HepG2 (cell line): ENCODE results near the gene ARL4D. TPM values are rescaled to one million over a fixed set of nuclear protein-coding genes. Genes with fewer than 3 reads are reported as not detected.

Source experiments
- BORCS8-MEF2B ChIP-seq: sonication (generic); formaldehyde crosslinking; IDR thresholded peaks from 2 replicates; pipeline ENCODE4 v1.8.0; 2022; ENCODE audit warnings: mild to moderate bottlenecking, missing genetic modification reagents
- FOSL2 ChIP-seq: sonication (generic); formaldehyde crosslinking; IDR thresholded peaks from 2 replicates; pipeline ENCODE4 v1.4.0; 2020; ENCODE audit warnings: missing genetic modification reagents
- HOXA9 ChIP-seq: sonication (generic); formaldehyde crosslinking; IDR thresholded peaks from 2 replicates; pipeline ENCODE4 v1.8.1; 2022; ENCODE audit warnings: missing genetic modification reagents, mild to moderate bottlenecking, moderate library complexity, borderline replicate concordance
- JUN ChIP-seq: sonication (generic); formaldehyde crosslinking; IDR thresholded peaks from 2 replicates; pipeline ENCODE4 v1.4.0; 2020; ENCODE audit warnings: mild to moderate bottlenecking, missing genetic modification reagents
- JUND ChIP-seq: sonication (generic); formaldehyde crosslinking; IDR thresholded peaks from 2 replicates; pipeline ENCODE4 v1.8.0; 2022; ENCODE audit warnings: mild to moderate bottlenecking, missing genetic modification reagents
- MXD4 ChIP-seq: IDR thresholded peaks from 2 replicates; pipeline ENCODE4 v1.6.1; 2016; ENCODE audit warnings: mild to moderate bottlenecking, missing biosample characterization, missing genetic modification reagents
- PHF8 ChIP-seq: sonication (generic); formaldehyde crosslinking; IDR thresholded peaks from 2 replicates; pipeline ENCODE4 v1.5.0; 2020; ENCODE audit warnings: missing genetic modification reagents
- RCOR2 ChIP-seq: IDR thresholded peaks from 2 replicates; pipeline ENCODE4 v1.6.1; 2016; ENCODE audit warnings: missing biosample characterization, missing genetic modification reagents
- SALL1 ChIP-seq: sonication (generic); formaldehyde crosslinking; IDR thresholded peaks from 2 replicates; pipeline ENCODE4 v1.8.0; 2022; ENCODE audit warnings: mild to moderate bottlenecking, missing genetic modification reagents
- STAG1 ChIP-seq: sonication (generic); formaldehyde crosslinking; IDR thresholded peaks from 2 replicates; pipeline ENCODE4 v1.4.0; 2020; ENCODE audit warnings: missing genetic modification reagents
- ZBTB38 ChIP-seq: sonication (generic); formaldehyde crosslinking; IDR thresholded peaks from 2 replicates; pipeline ENCODE4 v1.5.1; 2020; ENCODE audit warnings: mild to moderate bottlenecking, missing genetic modification reagents
- ZKSCAN5 ChIP-seq: sonication (generic); formaldehyde crosslinking; IDR thresholded peaks from 2 replicates; pipeline ENCODE4 v1.5.1; 2020; ENCODE audit warnings: mild to moderate bottlenecking, missing genetic modification reagents
- ZNF12 ChIP-seq: sonication (generic); formaldehyde crosslinking; IDR thresholded peaks from 2 replicates; pipeline ENCODE4 v1.5.0; 2020; ENCODE audit warnings: missing genetic modification reagents
- ZNF121 ChIP-seq: sonication (generic); formaldehyde crosslinking; IDR thresholded peaks from 2 replicates; pipeline ENCODE4 v1.5.0; 2020; ENCODE audit warnings: mild to moderate bottlenecking, missing genetic modification reagents
- ZNF501 ChIP-seq: sonication (generic); formaldehyde crosslinking; IDR thresholded peaks from 2 replicates; pipeline ENCODE4 v1.5.1; 2020; ENCODE audit warnings: mild to moderate bottlenecking, moderate library complexity, missing genetic modification reagents
- ZNF619 ChIP-seq: sonication (generic); formaldehyde crosslinking; IDR thresholded peaks from 2 replicates; pipeline ENCODE4 v1.4.0; 2020; ENCODE audit warnings: mild to moderate bottlenecking, missing genetic modification reagents
- ZNF713 ChIP-seq: sonication (generic); formaldehyde crosslinking; IDR thresholded peaks from 2 replicates; pipeline ENCODE4 v1.4.0; 2020; ENCODE audit warnings: mild to moderate bottlenecking, missing genetic modification reagents
- ZNF891 ChIP-seq: sonication (generic); formaldehyde crosslinking; IDR thresholded peaks from 2 replicates; pipeline ENCODE4 v1.5.0; 2020; ENCODE audit warnings: mild to moderate bottlenecking, missing genetic modification reagents
- polyA plus RNA-seq, 8 experiments: library from polyadenylated mRNA; depleted of rRNA in 3 of 8; stranded (reverse) in 7 of 8; unstranded in 1 of 8; fragments of >200 nt; fragmentation: Illumina TruSeq in 4 of 8; extraction: Trizol in 4 of 8; gene quantifications; 2 replicates each; pipeline versions ENCODE4 v1.2.1 to v1.2.3, GENCODE V29; 2011 to 2016; ENCODE audit warnings: low read depth in 4 of 8, missing spikeins in 1 of 8, mixed read lengths in 1 of 8; ENCODE audit not compliant: insufficient read depth in 1 of 8
- total RNA-seq, 5 experiments: library from RNA; depleted of rRNA; stranded (reverse); fragments of >200 nt; fragmentation: Illumina TruSeq; extraction: Trizol; gene quantifications; 2 replicates each; pipeline ENCODE4 v1.2.3, GENCODE V29; 2016; ENCODE audit warnings: low read depth in 1 of 5
- TF ChIP-seq, protein P1 (sequence below): IDR thresholded peaks from 2 replicates; pipeline ENCODE4 v1.6.1; 2012; ENCODE audit warnings: inconsistent platforms
- TF ChIP-seq, protein P2 (sequence below): IDR thresholded peaks from 2 replicates; pipeline ENCODE4 v1.6.1; 2012; ENCODE audit warnings: low read length, improper control_type of control experiment
- TF ChIP-seq, protein P3 (sequence below): IDR thresholded peaks from 2 replicates; pipeline ENCODE4 v1.6.1; 2016; ENCODE audit warnings: low read depth, control low read depth
- TF ChIP-seq, protein P4 (sequence below): sonication (generic); formaldehyde crosslinking; IDR thresholded peaks from 2 replicates; pipeline ENCODE4 v1.8.1; 2023; ENCODE audit warnings: missing genetic modification reagents, mild to moderate bottlenecking, borderline replicate concordance
- TF ChIP-seq, protein P5 (sequence below): sonication (generic); formaldehyde crosslinking; IDR thresholded peaks from 2 replicates; pipeline ENCODE4 v1.5.0; 2020; ENCODE audit warnings: mild to moderate bottlenecking, missing genetic modification reagents, moderate library complexity

Gene ARL4D
- total and polyA plus RNA-seq, 2 of the 13 experiments (the other 11 are each of a cell fraction or from before 2014, with no cell fraction given), result 9.0 to 25.9 TPM

DNA sequence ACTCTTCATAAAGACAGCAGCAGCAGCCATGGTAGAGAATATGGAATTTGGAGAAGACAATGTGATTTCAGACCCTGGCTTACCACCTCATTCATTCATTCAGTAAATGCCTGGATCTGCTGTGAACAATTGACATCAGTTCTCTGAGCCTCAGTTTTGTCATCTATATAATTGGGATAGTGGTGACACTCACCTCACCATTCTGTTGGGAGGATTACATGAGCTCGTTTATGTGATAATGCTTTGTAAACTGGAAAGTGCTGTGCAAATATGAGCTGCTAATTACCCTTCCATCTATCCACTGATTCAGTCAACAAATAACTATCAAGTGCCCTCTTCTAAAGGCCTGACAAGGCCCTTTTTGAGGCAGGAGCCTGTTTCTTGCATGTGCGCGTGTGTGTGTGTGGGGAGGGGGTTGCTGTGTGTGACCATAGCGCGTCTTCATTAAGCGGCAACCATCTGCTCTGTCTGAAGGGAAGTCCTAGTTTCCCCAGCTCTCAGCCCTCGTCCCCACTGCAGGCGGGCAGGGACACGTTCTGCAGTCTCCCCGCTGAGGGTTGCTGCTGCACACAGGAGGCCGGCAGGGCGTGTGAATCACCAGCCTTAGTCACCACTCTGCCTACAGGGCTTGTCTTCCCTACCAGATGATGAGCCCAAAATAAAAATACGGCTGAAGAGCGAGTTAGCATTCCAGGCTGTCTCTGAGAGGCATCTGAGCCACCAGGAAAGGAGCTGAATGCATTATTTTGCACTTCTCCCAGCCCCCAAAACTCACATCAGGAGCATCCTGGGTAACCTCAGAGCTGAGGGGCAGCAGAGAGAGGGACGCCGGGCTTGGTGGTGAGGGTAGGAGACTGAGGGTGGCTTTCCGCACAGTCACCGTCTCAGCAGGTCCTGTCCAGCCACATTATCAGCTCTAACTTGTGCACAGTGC is 19.9 kb downstream of the ARL4D start (continued):
- TF ChIP-seq STAG1 (peak; percentile 19; the same call in 1 of the 2 replicates), ZNF121 (CRISPR knock-in tag) (no peak), ZNF501 (CRISPR knock-in tag) (peak; percentile 71), ZBTB38 (CRISPR knock-in tag) (no peak), ZNF891 (CRISPR knock-in tag) (peak; percentile 48; the same call in 1 of the 2 replicates), FOSL2 (CRISPR knock-in tag) (peak; percentile 90), ZNF12 (CRISPR knock-in tag) (0 out of 2 replicates have a peak, but pooled peaks have one; percentile 25), HOXA9 (CRISPR knock-in tag) (0 out of 2 replicates have a peak, but pooled peaks have one; percentile 68), ZNF619 (CRISPR knock-in tag) (0 out of 2 replicates have a peak, but pooled peaks have one; percentile 79), RCOR2 (CRISPR knock-in tag) (no peak), ZKSCAN5 (CRISPR knock-in tag) (no peak), PHF8 (CRISPR knock-in tag) (peak; percentile 41; the same call in 1 of the 2 replicates), BORCS8-MEF2B (CRISPR knock-in tag) (peak; percentile 47; the same call in 1 of the 2 replicates), MXD4 (peak; percentile 33; the same call in 1 of the 2 replicates), SALL1 (CRISPR knock-in tag) (peak; percentile 76), JUN (CRISPR knock-in tag) (0 out of 2 replicates have a peak, but pooled peaks have one; percentile 26), ZNF713 (CRISPR knock-in tag) (0 out of 2 replicates have a peak, but pooled peaks have one; percentile 49), JUND (peak; percentile 15; the same call in 1 of the 2 replicates)
- TF ChIP-seq, protein P1, sequence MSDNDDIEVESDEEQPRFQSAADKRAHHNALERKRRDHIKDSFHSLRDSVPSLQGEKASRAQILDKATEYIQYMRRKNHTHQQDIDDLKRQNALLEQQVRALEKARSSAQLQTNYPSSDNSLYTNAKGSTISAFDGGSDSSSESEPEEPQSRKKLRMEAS, result peak; percentile 88
- TF ChIP-seq, protein P2, sequence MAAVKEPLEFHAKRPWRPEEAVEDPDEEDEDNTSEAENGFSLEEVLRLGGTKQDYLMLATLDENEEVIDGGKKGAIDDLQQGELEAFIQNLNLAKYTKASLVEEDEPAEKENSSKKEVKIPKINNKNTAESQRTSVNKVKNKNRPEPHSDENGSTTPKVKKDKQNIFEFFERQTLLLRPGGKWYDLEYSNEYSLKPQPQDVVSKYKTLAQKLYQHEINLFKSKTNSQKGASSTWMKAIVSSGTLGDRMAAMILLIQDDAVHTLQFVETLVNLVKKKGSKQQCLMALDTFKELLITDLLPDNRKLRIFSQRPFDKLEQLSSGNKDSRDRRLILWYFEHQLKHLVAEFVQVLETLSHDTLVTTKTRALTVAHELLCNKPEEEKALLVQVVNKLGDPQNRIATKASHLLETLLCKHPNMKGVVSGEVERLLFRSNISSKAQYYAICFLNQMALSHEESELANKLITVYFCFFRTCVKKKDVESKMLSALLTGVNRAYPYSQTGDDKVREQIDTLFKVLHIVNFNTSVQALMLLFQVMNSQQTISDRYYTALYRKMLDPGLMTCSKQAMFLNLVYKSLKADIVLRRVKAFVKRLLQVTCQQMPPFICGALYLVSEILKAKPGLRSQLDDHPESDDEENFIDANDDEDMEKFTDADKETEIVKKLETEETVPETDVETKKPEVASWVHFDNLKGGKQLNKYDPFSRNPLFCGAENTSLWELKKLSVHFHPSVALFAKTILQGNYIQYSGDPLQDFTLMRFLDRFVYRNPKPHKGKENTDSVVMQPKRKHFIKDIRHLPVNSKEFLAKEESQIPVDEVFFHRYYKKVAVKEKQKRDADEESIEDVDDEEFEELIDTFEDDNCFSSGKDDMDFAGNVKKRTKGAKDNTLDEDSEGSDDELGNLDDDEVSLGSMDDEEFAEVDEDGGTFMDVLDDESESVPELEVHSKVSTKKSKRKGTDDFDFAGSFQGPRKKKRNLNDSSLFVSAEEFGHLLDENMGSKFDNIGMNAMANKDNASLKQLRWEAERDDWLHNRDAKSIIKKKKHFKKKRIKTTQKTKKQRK, result no peak
- TF ChIP-seq, protein P3, sequence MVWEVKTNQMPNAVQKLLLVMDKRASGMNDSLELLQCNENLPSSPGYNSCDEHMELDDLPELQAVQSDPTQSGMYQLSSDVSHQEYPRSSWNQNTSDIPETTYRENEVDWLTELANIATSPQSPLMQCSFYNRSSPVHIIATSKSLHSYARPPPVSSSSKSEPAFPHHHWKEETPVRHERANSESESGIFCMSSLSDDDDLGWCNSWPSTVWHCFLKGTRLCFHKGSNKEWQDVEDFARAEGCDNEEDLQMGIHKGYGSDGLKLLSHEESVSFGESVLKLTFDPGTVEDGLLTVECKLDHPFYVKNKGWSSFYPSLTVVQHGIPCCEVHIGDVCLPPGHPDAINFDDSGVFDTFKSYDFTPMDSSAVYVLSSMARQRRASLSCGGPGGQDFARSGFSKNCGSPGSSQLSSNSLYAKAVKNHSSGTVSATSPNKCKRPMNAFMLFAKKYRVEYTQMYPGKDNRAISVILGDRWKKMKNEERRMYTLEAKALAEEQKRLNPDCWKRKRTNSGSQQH (CRISPR knock-in tag), result 0 out of 2 replicates have a peak, but pooled peaks have one; percentile 33
- TF ChIP-seq, protein P4, sequence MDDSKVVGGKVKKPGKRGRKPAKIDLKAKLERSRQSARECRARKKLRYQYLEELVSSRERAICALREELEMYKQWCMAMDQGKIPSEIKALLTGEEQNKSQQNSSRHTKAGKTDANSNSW (CRISPR knock-in tag), result 0 out of 2 replicates have a peak, but pooled peaks have one; percentile 23
- TF ChIP-seq, protein P5, sequence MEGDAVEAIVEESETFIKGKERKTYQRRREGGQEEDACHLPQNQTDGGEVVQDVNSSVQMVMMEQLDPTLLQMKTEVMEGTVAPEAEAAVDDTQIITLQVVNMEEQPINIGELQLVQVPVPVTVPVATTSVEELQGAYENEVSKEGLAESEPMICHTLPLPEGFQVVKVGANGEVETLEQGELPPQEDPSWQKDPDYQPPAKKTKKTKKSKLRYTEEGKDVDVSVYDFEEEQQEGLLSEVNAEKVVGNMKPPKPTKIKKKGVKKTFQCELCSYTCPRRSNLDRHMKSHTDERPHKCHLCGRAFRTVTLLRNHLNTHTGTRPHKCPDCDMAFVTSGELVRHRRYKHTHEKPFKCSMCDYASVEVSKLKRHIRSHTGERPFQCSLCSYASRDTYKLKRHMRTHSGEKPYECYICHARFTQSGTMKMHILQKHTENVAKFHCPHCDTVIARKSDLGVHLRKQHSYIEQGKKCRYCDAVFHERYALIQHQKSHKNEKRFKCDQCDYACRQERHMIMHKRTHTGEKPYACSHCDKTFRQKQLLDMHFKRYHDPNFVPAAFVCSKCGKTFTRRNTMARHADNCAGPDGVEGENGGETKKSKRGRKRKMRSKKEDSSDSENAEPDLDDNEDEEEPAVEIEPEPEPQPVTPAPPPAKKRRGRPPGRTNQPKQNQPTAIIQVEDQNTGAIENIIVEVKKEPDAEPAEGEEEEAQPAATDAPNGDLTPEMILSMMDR (CRISPR knock-in tag), result peak; percentile 57
